GM18517 (cell line): ENCODE data around the gene FLRT2.

Source experiments
- ATAC-seq: cut with Tn5 transposase; IDR thresholded peaks from one replicate; pipeline ENCODE4 v1.9.1; 2021; ENCODE audit warnings: mild to moderate bottlenecking, moderate library complexity; ENCODE audit not compliant: unreplicated experiment

Gene FLRT2, protein sequence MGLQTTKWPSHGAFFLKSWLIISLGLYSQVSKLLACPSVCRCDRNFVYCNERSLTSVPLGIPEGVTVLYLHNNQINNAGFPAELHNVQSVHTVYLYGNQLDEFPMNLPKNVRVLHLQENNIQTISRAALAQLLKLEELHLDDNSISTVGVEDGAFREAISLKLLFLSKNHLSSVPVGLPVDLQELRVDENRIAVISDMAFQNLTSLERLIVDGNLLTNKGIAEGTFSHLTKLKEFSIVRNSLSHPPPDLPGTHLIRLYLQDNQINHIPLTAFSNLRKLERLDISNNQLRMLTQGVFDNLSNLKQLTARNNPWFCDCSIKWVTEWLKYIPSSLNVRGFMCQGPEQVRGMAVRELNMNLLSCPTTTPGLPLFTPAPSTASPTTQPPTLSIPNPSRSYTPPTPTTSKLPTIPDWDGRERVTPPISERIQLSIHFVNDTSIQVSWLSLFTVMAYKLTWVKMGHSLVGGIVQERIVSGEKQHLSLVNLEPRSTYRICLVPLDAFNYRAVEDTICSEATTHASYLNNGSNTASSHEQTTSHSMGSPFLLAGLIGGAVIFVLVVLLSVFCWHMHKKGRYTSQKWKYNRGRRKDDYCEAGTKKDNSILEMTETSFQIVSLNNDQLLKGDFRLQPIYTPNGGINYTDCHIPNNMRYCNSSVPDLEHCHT

GRCh38 chr14:85529803-85530574 is at the start of gene FLRT2:
Gene FLRT2, plus strand, starts transcription at chr14:85530144. Its CDS starts 91,371 bp downstream, at chr14:85621515.
- ATAC-seq, result no peak

DNA sequence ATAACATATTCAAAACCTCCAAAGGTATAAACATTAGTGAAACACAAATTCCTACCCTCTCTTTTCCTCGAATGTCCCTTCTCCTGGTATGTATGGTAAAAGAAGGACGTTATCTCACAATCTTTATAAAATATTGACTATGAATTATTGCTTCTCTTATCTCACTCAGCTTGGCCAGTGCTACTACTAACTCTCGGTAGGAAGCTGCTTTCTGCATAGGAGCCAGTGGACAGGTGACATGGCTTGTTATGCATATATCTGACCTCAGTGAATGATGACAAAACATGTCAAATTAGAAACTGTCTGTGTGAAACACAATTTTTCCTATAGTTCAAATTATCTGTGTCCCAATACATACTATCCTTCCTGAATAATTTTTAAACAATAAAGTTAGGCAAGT is 48.5 kb upstream of the FLRT2 start:
- ATAC-seq, result no peak

GRCh38 chr14:85482552-85482951 is 47.4 kb upstream of the FLRT2 start:
- ATAC-seq, result no peak

- no peak for ATAC-seq
Measured at GRCh38 chr14:85483037-85483436, 46.9 kb upstream of the FLRT2 start.

GRCh38 chr14:85483652-85484051 is 46.3 kb upstream of the FLRT2 start:
- no peak for ATAC-seq

GRCh38 chr14:85487215-85487614 is 42.7 kb upstream of the FLRT2 start:
- no peak for ATAC-seq

- ATAC-seq, result no peak
Measured at GRCh38 chr14:85501751-85502150, 28.2 kb upstream of the FLRT2 start.

GRCh38 chr14:85508863-85509262 is 21.1 kb upstream of the FLRT2 start:
- ATAC-seq, result no peak

DNA sequence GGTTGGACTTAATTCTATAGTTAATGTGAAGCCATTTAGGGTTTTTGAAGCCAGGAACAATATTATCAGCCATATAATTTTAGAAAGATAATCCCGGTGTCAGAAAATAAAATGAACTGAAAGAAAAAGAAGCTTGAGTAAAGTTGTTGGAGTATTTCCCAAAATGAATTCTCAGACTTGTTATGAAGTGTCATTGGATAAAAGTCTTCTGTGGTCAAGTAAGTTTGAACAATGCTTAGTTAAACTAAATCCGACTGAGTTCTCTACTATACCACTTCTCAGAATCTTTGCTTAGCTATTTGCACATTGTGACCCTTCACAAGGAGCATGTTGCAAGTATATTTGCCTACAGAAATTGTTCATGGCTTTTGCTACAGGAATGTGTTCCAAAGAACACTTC is 17.5 kb upstream of the FLRT2 start:
- ATAC-seq, result no peak

DNA sequence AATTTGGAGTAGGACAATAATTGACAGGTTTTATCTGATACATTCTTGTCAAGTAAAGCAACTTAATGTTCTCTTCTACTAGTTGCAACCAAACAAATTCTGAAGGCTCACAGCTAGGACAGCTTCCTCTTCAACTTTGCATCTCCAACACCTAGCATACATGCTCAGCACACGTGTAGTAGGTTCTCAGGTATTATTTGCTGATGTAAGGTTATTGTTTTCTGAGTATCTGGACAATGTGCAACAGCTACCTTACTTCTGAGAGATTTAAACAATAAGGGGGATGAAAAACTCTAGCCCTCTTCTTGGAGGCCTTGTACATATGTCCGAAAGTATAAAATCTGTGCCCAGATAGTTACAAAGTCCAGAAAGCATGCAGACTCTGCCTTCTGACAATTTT is 15.5 kb upstream of the FLRT2 start:
- ATAC-seq, result no peak

GRCh38 chr14:85516239-85517113 is 13.5 kb upstream of the FLRT2 start:
- ATAC-seq, result no peak

GRCh38 chr14:85517114-85517688 is 12.7 kb upstream of the FLRT2 start:
- ATAC-seq, result no peak

DNA sequence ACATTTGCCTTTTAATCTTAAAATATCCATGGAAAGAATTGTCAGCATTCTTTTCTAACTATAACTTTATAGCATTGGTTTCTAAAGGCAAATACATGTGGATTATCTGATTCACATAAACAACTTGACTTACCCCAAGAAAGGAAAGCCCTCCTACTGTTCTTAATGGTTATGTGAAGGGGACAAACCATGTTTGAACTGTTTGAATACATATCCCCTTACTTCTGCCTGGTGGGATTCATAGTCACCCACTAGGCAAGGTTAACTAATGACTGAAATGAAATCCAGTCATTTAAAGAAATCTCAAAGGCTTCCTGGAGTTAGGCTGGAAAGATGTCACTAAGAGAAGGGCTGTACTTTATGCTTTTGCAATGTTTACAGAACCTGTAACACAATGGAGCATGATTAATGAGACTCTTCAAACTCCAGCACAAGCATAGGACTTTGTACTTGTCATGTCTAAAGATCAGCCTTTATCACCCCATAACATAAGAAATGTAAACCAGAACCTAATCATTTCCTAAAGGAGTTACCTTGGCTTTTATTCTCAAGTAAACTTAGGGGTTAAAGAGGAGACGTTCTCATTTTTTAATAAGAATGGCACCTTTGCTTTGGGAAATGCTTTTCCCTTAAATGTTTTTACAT is 10.2 kb upstream of the FLRT2 start:
- ATAC-seq, result no peak

DNA sequence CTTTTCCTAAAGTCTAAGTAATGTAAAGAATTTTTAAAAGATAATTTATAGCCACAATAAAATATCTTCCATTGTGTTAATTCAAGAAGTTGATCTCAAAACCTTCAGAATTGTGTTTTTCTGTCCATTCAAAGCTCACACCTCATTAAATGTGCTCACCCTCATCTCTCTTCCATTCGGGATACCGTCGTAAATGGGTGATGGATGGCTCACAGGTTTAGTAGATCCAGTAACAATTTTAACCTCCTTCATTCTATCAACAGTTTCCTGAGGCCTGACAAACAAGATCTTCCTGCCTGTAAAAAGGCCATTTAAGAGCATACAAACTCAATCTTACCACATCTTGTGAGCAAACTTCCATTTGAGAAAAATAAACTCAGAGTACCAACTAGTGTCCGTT is 9.4 kb upstream of the FLRT2 start:
- no peak for ATAC-seq

DNA sequence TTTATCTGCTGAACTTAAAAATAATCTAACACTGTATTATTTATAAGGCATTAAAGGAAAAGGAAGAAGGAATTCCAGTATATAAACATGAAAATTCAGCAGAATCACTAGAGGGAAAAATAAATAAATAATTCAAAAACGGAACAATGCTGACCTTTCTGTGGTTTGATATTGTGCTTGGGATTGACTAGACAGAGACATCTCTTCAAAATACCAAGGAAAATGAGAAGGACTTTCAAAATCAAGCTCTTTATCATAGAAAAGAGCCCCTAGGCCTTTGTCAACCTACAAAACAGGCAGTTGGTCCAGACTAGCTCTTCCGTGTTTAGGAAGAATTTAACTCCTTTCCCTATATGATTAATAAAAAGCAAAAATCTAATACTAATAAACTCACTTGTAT is 6.3 kb upstream of the FLRT2 start:
- no peak for ATAC-seq

GRCh38 chr14:85527006-85527405 is 2.9 kb upstream of the FLRT2 start:
- no peak for ATAC-seq

DNA sequence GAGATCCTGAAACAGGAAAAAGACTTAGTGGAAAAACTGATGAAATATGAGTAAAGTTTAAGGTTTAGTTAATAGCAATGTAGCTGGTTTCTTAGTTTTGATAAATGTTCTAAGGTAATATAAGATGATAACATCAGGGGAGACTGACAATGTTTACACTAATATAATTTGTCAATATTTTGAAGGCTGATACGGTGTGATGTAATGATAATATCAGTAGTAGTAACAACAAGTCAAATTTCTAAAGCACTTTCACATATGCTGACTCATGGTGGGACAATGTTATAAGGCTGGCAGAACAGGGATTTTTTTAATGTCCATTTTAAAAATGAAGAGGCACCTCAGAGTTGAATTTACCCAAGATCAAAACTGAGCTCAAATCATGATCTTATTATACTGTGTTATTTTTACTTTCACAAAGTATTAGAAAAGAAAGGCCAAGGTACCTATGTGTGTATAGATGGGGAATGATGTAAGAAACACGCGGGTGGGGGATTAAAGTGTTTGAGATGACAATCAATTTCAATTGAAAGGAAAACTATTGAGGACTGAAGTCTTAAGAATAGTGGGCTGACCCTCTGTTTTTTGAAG is 2.4 kb upstream of the FLRT2 start:
- no peak for ATAC-seq

DNA sequence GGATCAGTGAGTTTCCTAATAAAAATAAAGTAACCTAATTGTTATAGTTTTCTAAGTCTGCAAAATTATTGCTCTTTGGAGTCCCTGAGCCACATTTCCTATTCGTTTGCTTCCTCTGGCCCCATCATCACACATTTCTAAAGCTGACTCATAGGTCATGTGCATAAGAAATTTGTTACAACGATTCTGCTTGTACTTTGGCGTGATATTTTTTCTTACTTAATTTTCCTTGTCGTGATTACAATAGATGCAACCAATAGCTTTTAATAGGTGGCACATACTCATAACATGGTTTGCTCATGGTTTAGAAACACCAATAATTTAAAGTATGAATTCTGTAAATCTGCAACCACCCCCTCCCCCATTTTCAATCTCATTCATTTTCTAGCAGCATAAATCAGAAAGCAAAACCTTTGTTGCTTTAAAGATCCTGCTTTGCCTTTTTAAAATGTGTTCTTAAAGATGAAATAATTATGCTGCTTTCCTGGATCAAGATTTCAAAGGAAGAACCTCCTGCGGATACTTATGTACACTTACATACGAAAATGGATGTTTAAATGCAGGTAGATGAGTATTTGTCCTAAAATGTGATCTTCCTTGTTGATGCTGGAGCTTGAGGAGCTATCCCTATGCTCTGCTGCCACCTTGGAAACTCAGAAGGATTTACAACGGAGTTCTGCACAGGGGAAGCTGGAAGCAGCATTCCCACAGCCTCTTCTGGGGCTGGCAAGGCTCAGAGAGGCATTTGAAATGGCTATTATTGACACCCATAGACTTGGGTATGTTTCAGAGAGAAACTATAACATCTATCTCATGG is 1.7 kb upstream of the FLRT2 start:
- no peak for ATAC-seq
